GM10266 (cell line): ENCODE measurements around the gene PRKACG.

Experiments used
- DNase-seq: peaks from one replicate; pipeline ENCODE4 v3.0.0; 2012; ENCODE audit errors: extremely low spot score
- CTCF ChIP-seq: IDR thresholded peaks from 2 replicates; pipeline ENCODE4 v1.5.1; 2012; ENCODE audit warnings: mild to moderate bottlenecking, low read depth; ENCODE audit not compliant: control insufficient read depth, insufficient read depth; ENCODE audit errors: missing control alignments

The PRKACG gene

GRCh38 chr9:68983522-68984424, 30.1 kb downstream of the PRKACG start:
- no peak for DNase-seq
- no peak for TF ChIP-seq CTCF

- peak; percentile 35 for DNase-seq
- no peak for TF ChIP-seq CTCF
These were observed 30.9 kb downstream of the PRKACG start for GRCh38 chr9:68983008-68983411.

- TF ChIP-seq CTCF = no peak
- DNase-seq = peak; percentile 44
These were observed 32.1 kb downstream of the PRKACG start for GRCh38 chr9:68981789-68982188.

- no peak for DNase-seq
- no peak for TF ChIP-seq CTCF
These were observed 33.5 kb downstream of the PRKACG start for GRCh38 chr9:68980341-68980914.

- no peak for DNase-seq
- no peak for TF ChIP-seq CTCF
These were observed 34.2 kb downstream of the PRKACG start for GRCh38 chr9:68979538-68980314.

GRCh38 chr9:68978501-68978900, 35.4 kb downstream of the PRKACG start:
- TF ChIP-seq CTCF = no peak
- no peak for DNase-seq
